GM18526 (cell line): ENCODE results near the gene CABLES1.

Experiments
- POLR2A ChIP-seq: IDR thresholded peaks from 3 replicates; pipeline ENCODE4 v1.6.1; 2011; ENCODE audit not compliant: insufficient read length; ENCODE audit errors: extremely low read depth

The CABLES1 gene

DNA sequence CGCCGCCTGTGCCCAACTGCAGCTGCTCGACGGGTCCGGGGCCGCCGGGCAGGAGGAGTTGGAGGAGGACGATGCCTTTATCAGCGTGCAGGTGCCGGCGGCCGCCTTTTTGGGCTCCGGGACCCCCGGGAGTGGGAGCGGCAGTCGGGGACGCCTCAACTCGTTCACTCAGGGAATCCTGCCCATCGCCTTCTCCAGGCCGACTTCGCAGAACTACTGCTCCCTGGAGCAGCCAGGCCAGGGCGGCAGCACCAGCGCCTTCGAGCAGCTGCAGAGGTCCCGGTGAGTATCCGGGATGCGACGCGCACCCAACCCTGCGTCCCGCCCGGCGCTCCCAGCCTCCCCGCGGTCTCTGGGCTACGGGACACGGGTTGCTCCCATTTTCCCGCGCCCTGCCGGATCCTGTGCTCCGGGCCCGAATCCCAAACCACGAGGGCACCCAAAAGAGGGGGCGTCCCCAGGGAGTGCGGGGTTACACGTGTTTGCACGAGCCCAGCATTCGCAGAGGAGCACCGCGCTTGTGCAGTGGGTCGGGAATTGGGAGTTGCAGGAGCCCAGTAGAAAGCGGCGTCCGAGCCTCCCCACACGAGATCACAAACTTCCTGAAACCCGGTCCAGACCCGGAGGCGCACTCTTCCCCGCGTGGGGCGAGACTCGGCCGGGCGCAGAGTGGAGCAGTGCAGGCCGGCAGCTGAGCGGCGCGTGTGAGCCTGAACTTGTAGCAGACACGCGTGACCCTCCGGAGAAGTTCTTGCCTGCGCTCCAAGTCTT is 1.2 kb downstream of the CABLES1 start:
- TF ChIP-seq POLR2A: no peak

GRCh38 chr18:23137097-23137635 is 1.9 kb downstream of the CABLES1 start:
- peak; percentile 19 for TF ChIP-seq POLR2A

GRCh38 chr18:23137788-23138216 is 2.5 kb downstream of the CABLES1 start:
- TF ChIP-seq POLR2A: no peak

DNA sequence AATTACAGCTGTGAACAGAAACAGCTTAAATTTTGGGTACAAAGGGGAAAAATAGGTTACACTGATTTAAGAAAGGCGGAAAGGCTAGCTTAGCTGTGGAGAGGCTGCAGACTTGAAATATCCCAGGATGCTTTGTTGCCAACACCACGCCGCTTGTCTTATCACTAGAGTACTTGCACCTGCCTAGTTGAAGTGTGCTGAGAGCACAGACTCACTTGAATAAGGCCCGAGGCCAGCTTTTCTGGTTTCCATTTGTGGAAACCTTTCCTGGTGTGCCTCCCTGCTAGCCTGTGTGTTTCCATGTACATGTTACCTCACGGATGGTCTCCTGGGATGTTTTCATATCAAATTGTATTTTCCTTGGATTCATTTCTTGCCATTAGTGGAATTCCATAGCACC is 3.2 kb downstream of the CABLES1 start:
- no peak for TF ChIP-seq POLR2A

GRCh38 chr18:23141104-23141999 is 6.1 kb downstream of the CABLES1 start:
- TF ChIP-seq POLR2A: peak; percentile 18

GRCh38 chr18:23142251-23142929 is 7.1 kb downstream of the CABLES1 start:
- TF ChIP-seq POLR2A: no peak

DNA sequence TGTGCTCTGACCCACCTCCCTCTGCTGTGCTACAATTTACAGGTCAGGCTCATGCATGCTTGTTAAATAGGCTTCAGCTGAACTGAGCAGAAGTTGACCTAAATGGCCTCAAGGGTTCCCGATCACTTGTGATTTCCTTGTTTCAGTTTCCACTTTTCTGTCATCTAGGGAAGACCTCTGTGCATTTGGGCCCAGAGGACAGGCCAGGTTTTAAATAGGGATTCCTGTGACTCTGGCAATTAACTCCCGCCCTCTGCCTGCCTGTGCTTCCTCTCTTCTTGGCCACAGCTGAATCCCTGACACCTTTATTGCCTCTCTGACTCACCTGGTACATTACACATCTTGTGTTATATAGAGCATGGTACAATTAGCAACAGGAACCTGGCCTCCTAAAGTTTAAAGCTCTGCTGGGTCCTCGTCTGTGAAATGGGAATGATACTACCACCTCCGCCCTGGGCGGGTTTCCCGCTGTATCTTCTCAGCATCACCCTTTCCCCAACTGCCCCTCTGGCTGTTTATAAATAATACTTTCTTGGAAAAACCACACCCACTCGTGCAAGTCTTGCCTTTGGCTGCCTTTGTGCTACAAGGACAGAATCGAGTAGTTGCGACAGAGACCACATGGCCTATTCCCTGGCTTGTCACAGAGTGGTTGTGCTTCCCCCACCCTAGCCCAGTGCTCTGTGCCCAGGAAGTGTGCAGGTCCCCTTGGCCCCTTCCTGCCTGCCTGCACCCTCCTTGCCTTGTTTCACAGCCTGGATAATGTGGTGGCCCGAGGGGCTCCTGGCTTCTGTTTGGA is 7.9 kb downstream of the CABLES1 start:
- TF ChIP-seq POLR2A: no peak

DNA sequence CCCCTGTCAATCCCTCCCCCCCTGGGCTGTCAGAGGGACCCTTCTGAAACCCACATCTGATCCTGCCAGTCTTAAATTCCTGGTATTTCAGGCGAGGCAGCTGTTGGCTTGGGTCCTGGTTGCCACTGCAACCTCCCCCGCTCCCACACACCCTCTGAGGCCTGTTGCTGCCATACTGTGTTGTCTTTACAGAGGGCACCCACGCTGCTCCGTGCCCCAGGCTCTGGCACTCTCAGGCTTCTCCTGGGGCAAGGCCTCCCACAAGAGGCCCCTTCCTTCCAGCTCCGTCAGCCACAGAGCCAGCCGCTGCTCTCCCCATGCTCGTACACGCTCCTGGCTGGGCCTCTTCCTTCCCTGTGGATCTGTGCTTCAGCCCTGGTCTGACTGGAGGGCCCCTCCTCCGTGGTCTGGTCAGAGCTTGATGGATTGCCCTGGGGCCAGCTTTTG is 8.6 kb downstream of the CABLES1 start:
- TF ChIP-seq POLR2A: no peak

- no peak for TF ChIP-seq POLR2A
These were observed 9.4 kb downstream of the CABLES1 start for GRCh38 chr18:23144640-23145039.

GRCh38 chr18:23145621-23146020 is 10.3 kb downstream of the CABLES1 start:
- no peak for TF ChIP-seq POLR2A

- TF ChIP-seq POLR2A: no peak
These were observed 11.7 kb downstream of the CABLES1 start for GRCh38 chr18:23146861-23147469.

GRCh38 chr18:23148382-23148781 is 13.1 kb downstream of the CABLES1 start:
- no peak for TF ChIP-seq POLR2A

- TF ChIP-seq POLR2A: no peak
These were observed 14.3 kb downstream of the CABLES1 start for GRCh38 chr18:23149570-23149969.
